ENCODE data around the gene PPP3CB. TPM values are rescaled to one million over a fixed set of nuclear protein-coding genes. Genes with fewer than 3 reads are reported as not detected.
A peak's percentile ranks its signal among the peaks of the same experiment; 100 is the strongest.

PPP3CB gene
- total RNA-seq: 49.6 and 56.4 TPM in 2 replicates
- long read RNA-seq, partial matches to known transcripts: 16 of 33 reads
- long read RNA-seq, other reads (novel, unspliced or antisense): 16 of 33 reads

DNA sequence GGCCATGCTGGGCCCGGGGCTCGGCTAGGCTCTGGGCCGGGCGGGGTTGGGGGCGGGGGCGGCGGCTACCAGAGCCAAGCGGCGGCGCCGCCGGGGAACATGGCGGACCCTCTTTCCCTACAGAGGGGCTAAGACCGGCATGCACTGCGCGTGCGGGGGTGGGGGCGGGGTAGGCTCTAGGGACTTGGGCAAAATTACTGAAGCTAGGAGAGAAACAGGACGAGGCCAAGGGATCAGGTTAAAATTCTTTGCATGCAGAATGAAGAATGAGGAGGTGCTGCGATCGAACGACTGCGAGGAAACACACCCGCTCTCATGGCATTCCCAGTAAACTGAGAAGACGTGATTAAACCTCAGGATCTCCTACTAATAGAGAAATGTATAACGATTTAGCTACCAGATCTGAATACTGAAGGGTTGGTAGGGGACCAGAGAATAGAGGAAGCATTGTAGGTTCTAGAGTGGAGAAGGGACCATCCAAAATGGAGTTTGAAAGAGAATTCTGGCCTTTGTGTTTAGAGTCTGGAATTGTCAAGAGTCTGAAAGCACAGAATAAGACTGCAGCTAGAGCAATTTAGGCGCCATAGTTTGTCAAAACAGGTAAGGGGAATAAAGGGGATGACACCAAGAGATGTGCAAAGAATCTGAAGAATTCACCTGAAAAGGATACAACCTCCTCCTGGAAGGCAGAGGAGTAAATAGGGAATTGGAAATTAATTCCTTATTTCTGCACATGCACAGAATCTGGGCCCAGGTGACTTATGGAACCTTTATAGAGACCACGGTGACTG lies at the start of gene PPP3CB:
Gene PPP3CB, minus strand, starts transcription at position 141 of the 791 bp plus-strand sequence. Its CDS starts 135 bp downstream, at position 6.
- Mint-ChIP-seq H3K27ac (peak within 1 kb of the TSS; percentile 99), H3K4me1 (ENCODE audit: low read depth) (peaks cover 20% of the 10 kb centered on the region), H3K9me3 (ENCODE audit: low read depth) (no peaks in the 10 kb centered on the region), H3K4me3 (ENCODE audit: low read depth) (peak within 1 kb of the TSS; percentile 92), H3K27me3 (no peaks in the 10 kb centered on the region), H3K36me3 (ENCODE audit: insufficient read depth) (peaks cover 8% of the 10 kb centered on the region)
- DNase-seq (ENCODE audit: low spot score, unreplicated experiment): peak; percentile 73
- no peak for TF ChIP-seq CTCF (IDR thresholded peaks at IDR 0.05; ENCODE audit: unreplicated experiment)

DNA sequence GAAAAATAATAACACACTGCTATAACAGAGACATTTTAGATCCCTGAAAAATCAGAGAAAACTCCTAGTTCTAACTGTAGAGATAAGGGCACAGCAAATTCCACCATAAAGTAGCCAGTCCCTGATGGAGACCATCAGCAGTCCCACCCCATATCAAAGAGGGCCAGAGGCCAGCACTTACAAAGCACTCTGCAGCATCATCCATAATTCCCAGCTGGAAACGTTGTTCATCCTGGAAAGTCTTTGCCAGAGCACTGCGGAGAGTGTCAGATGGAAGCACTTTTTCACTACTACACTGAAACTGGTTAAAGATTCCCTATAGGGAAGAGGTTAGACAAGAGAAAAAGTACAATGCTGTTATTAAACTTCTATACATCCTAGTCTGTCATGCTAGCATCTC lies 49.5 kb upstream of the PPP3CB start:
- H3K4me3 Mint-ChIP-seq (ENCODE audit: low read depth): no peak overlapping the region
- DNase-seq (ENCODE audit: low spot score, unreplicated experiment): no peak
- no peaks in the 10 kb centered on the region for H3K4me1 Mint-ChIP-seq (ENCODE audit: low read depth)
- TF ChIP-seq CTCF (IDR thresholded peaks at IDR 0.05; ENCODE audit: unreplicated experiment): no peak
- H3K27me3 Mint-ChIP-seq: no peaks in the 10 kb centered on the region
- no peak overlapping the region for H3K27ac Mint-ChIP-seq
- no peaks in the 10 kb centered on the region for H3K9me3 Mint-ChIP-seq (ENCODE audit: low read depth)
- H3K36me3 Mint-ChIP-seq (ENCODE audit: insufficient read depth): peaks cover 31% of the 10 kb centered on the region

- Mint-ChIP-seq H3K27me3 (no peaks in the 10 kb centered on the region), H3K27ac (peak overlapping the region; percentile 56), H3K9me3 (ENCODE audit: low read depth) (no peaks in the 10 kb centered on the region), H3K36me3 (ENCODE audit: insufficient read depth) (peaks cover 16% of the 10 kb centered on the region), H3K4me1 (ENCODE audit: low read depth) (no peaks in the 10 kb centered on the region), H3K4me3 (ENCODE audit: low read depth) (no peak overlapping the region)
- TF ChIP-seq CTCF (IDR thresholded peaks at IDR 0.05; ENCODE audit: unreplicated experiment): no peak
- no peak for DNase-seq (ENCODE audit: low spot score, unreplicated experiment)
Measured at GRCh38 chr10:73537709-73538108, 41.9 kb upstream of the PPP3CB start.

GRCh38 chr10:73537288-73537687 lies 41.5 kb upstream of the PPP3CB start:
- Mint-ChIP-seq H3K27ac (no peak overlapping the region), H3K36me3 (ENCODE audit: insufficient read depth) (peaks cover 14% of the 10 kb centered on the region), H3K27me3 (no peaks in the 10 kb centered on the region), H3K4me3 (ENCODE audit: low read depth) (no peak overlapping the region), H3K4me1 (ENCODE audit: low read depth) (no peaks in the 10 kb centered on the region), H3K9me3 (ENCODE audit: low read depth) (no peaks in the 10 kb centered on the region)
- no peak for TF ChIP-seq CTCF (IDR thresholded peaks at IDR 0.05; ENCODE audit: unreplicated experiment)
- no peak for DNase-seq (ENCODE audit: low spot score, unreplicated experiment)

GRCh38 chr10:73534857-73535256 lies 39.0 kb upstream of the PPP3CB start:
- H3K4me1 Mint-ChIP-seq (ENCODE audit: low read depth): no peaks in the 10 kb centered on the region
- no peaks in the 10 kb centered on the region for H3K9me3 Mint-ChIP-seq (ENCODE audit: low read depth)
- no peak for DNase-seq (ENCODE audit: low spot score, unreplicated experiment)
- no peak overlapping the region for H3K4me3 Mint-ChIP-seq (ENCODE audit: low read depth)
- no peak for TF ChIP-seq CTCF (IDR thresholded peaks at IDR 0.05; ENCODE audit: unreplicated experiment)
- H3K27me3 Mint-ChIP-seq: no peaks in the 10 kb centered on the region
- H3K27ac Mint-ChIP-seq: no peak overlapping the region
- H3K36me3 Mint-ChIP-seq (ENCODE audit: insufficient read depth): peaks cover 7% of the 10 kb centered on the region

Measured in progenitor cell of endocrine pancreas (in vitro differentiated cells).